Jurkat, Clone E6-1 (cell line): ENCODE data around the gene MRPL39.

Source experiments
- DNase-seq: peaks from one replicate; pipeline ENCODE4 v3.0.0-alpha.2; 2011; ENCODE audit warnings: low read depth, low spot score
- H3K4me3 ChIP-seq: 2 replicates; pipeline ENCODE4 v1.5.1; 2011; ENCODE audit warnings: mild to moderate bottlenecking, low read length, control low read depth, moderate library complexity

MRPL39 gene

GRCh38 chr21:25624511-25624910, 17.2 kb upstream of the MRPL39 start:
- no peak for DNase-seq
- no peak overlapping the region for H3K4me3 ChIP-seq

- DNase-seq: no peak
- H3K4me3 ChIP-seq: no peak overlapping the region
Measured at GRCh38 chr21:25619198-25619597, 11.9 kb upstream of the MRPL39 start.

GRCh38 chr21:25615880-25616279, 8.6 kb upstream of the MRPL39 start:
- no peak for DNase-seq
- no peak overlapping the region for H3K4me3 ChIP-seq

- no peak overlapping the region for H3K4me3 ChIP-seq
- DNase-seq: no peak
Measured at GRCh38 chr21:25614441-25614840, 7.2 kb upstream of the MRPL39 start.

GRCh38 chr21:25608044-25608737, 910 bp upstream of the MRPL39 start:
- peak overlapping the region; percentile 95 for H3K4me3 ChIP-seq
- peak; percentile 80 for DNase-seq

- no peak for DNase-seq
- no peak overlapping the region for H3K4me3 ChIP-seq
Measured at GRCh38 chr21:25589887-25590286, 17.4 kb downstream of the MRPL39 start.

- DNase-seq: no peak
- no peak overlapping the region for H3K4me3 ChIP-seq
Measured at GRCh38 chr21:25586791-25587190, 20.5 kb downstream of the MRPL39 start.

GRCh38 chr21:25586326-25586725, 21.0 kb downstream of the MRPL39 start:
- H3K4me3 ChIP-seq: no peak overlapping the region
- no peak for DNase-seq

- no peak for DNase-seq
- no peak overlapping the region for H3K4me3 ChIP-seq
Measured at GRCh38 chr21:25584833-25585676, 22.2 kb downstream of the MRPL39 start.

GRCh38 chr21:25583370-25584130, 23.7 kb downstream of the MRPL39 start:
- H3K4me3 ChIP-seq: no peak overlapping the region
- no peak for DNase-seq

- DNase-seq: peak; percentile 43
- H3K4me3 ChIP-seq: no peak overlapping the region
Measured at GRCh38 chr21:25582888-25583287, 24.4 kb downstream of the MRPL39 start.

- no peak overlapping the region for H3K4me3 ChIP-seq
Measured at GRCh38 chr21:25582164-25582790, 25.0 kb downstream of the MRPL39 start.

GRCh38 chr21:25581582-25581981, 25.7 kb downstream of the MRPL39 start:
- no peak overlapping the region for H3K4me3 ChIP-seq

More at GRCh38 chr21:25582164-25582790, 25.0 kb downstream of the MRPL39 start:
- DNase-seq: no peak

GRCh38 chr21:25580912-25581260, 26.4 kb downstream of the MRPL39 start:
- DNase-seq: no peak
- no peak overlapping the region for H3K4me3 ChIP-seq

More at GRCh38 chr21:25581582-25581981, 25.7 kb downstream of the MRPL39 start:
- no peak for DNase-seq

GRCh38 chr21:25579226-25580013, 27.9 kb downstream of the MRPL39 start:
- no peak overlapping the region for H3K4me3 ChIP-seq
- no peak for DNase-seq

- peak; percentile 93 for DNase-seq
Measured at GRCh38 chr21:25578056-25578961, 29.0 kb downstream of the MRPL39 start.

GRCh38 chr21:25577424-25578055, 29.7 kb downstream of the MRPL39 start:
- no peak overlapping the region for H3K4me3 ChIP-seq
- DNase-seq: no peak

More at GRCh38 chr21:25578056-25578961, 29.0 kb downstream of the MRPL39 start:
- no peak overlapping the region for H3K4me3 ChIP-seq
